Frontal cortex (tissue), 4 donors: ENCODE measurements around the gene CCDC85C. TPM values are rescaled to one million over a fixed set of nuclear protein-coding genes. Genes with fewer than 3 reads are reported as not detected.
A peak's percentile ranks its signal among the peaks of the same experiment; 100 is the strongest.

Source experiments
- DNase-seq, 2 donors: peaks; one replicate each; pipeline ENCODE4 v3.0.0; 2012; ENCODE audit warnings: low spot score in 2 of 2
- FAIRE-seq: peaks from 2 replicates; lab custom pipeline; 2012; peaks lifted over from hg19 to GRCh38; lab: Jason Lieb, UNC
- total RNA-seq: library from RNA; depleted of rRNA; stranded (reverse); fragments of >200 nt; gene quantifications from one replicate; pipeline ENCODE4 v1.2.3, GENCODE V29; 2014
- donor health status: control.
- donor health status: control.
- donor health status: control.

Gene CCDC85C
- total RNA-seq, 1 donor from 2014 or later, result 9.8 TPM

GRCh38 chr14:99609245-99610170 is 5.5 kb upstream of the CCDC85C start:
- no peak for FAIRE-seq
- no peak for DNase-seq

GRCh38 chr14:99608591-99608990 is 4.6 kb upstream of the CCDC85C start:
- no peak for FAIRE-seq
- DNase-seq, result no peak

DNA sequence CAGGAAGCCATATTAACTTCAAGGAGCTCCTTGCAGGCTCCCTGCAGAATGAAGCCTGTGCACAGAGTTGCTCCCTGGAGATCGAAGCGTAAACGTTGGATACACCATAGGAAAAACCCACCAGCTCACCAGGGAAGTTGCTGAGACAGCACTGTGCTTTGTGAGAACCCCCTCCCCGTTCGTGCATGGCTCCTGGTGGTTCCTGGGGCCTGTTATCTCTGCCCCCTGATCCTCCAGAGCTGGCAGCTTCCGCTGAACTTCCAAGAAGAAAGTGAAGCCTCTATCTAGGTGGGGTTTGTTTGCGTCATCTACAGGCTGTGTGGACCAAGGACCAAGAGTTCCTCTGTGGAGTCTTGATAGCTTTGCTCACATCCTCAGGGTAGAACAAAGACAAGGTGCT is 2.4 kb upstream of the CCDC85C start:
- FAIRE-seq (no peak), DNase-seq (no peak)

DNA sequence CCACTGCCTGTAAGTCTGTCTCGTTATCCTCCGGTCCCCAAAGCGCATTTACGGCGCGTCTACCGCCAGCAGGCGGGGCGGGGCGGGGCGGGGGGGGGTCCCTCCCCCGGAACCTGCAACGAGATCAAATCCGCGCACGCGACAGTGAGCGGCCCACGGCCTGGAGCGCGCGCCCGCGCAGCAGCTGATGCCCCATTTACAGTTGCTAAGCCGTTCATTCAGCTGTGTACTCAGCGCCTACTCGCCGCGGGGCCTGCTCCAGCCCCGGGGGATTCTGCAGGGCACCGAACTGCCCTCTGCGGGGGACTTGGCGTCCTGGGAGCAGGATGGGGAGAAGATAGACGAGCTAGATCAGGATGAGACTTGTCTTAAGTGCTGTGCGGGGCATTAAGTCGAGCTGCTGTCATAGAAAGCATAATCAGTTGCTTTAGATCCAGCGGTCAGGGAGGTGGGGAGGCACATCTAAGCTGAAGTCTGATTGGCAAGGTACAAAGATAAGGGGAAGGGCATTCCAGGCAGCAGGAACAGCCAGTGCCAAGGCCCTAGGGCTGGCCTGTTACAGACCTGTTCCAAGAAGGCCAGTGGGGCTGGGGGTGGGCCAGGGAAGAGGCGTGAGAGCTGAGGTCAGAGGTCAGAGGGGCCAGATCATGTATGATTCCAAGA is 1.4 kb upstream of the CCDC85C start:
- DNase-seq (peak; percentile 64 to 74), FAIRE-seq (no peak)

DNA sequence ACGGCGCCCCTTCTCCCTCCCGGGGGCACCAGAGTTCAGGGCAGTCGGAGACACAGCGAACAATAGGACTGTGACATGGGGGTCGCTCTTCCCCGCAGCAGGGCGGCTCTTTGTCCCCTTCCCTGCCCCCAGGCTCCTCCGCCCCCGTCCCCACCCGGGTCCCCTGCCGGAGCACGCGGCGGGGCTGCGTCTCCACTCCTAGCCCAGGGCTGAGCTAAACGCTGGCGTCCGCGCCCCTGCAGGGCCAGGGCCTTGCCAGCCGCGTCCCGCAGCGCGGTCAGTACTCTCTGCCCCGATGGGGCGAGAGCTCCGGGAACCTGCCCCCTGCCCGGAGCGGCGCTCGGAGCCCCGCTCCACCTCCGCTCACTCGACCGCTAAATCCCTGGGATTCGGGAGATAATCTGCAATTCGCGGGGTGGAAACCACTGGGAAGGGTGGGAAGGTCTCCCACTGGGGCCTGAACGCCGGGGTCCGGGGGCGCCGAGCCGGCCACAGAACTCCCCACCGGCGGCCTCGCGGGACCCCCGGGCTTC is 825 bp upstream of the CCDC85C start:
- no peak for FAIRE-seq
- peak; percentile 50 to 59 for DNase-seq

- DNase-seq (peak; percentile 100), FAIRE-seq (no peak)
These were observed 315 bp upstream of the CCDC85C start for GRCh38 chr14:99604278-99604765.

- FAIRE-seq, result no peak
- DNase-seq, result no peak
These were observed 1.1 kb downstream of the CCDC85C start for GRCh38 chr14:99602788-99603415.

- FAIRE-seq (no peak), DNase-seq (no peak)
These were observed 1.8 kb downstream of the CCDC85C start for GRCh38 chr14:99602054-99602787.

DNA sequence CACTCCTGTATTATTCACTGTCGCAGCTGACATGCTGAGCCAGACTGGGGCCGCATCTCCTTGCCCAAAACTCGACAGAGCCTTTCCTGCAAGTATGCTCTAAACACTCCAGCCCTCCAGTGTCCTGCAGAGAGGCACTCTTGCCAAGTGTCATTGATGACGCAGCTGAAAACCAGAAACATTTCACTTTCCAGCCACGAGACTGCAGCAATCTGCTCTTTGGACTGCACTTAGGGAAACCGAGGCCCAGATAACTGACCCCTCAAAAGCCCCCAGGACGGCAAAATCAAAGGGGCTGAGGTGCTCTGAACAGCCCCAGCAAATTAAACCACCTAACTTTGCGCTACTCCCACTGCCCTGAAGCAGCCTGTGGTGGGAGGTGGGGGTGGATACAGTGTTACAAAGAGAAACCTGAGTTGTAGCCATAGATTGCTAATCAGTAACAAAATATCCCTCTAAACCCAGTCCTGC is 2.6 kb downstream of the CCDC85C start:
- DNase-seq (no peak), FAIRE-seq (no peak)

DNA sequence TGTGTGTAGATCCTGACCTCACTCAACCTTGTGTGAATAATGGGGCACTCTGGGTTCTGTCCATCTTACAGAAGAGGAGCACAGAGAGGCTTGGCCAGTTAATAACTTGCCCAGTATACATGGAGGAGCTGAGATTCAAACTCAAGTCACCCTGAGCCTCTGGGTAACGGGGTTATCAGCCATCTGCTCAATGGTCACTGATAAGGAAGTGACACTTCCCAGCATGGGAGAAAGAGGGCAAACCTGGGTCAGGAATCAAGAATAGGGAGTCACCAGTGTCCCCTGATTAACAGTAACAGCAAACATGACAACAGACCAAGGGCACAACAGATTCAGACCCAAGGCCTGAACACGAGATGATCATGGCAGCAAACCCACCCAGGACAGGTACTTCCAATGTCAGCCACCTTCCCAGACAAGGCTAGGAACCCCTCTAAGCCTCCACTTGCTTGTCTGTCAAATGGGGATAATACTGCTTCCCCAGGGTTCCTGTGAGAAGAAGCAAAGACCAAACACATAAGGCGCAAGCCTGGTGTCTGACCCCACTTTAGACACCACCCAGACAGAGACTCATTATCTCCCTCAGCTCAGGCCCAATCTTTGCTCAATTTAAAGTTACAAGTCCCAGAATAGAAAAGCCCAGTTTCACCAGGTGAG is 3.6 kb downstream of the CCDC85C start:
- no peak for DNase-seq
- FAIRE-seq, result no peak

- FAIRE-seq, result no peak
- no peak for DNase-seq
These were observed 4.6 kb downstream of the CCDC85C start for GRCh38 chr14:99599393-99599792.

- DNase-seq (no peak), FAIRE-seq (no peak)
These were observed 5.2 kb downstream of the CCDC85C start for GRCh38 chr14:99598774-99599173.

DNA sequence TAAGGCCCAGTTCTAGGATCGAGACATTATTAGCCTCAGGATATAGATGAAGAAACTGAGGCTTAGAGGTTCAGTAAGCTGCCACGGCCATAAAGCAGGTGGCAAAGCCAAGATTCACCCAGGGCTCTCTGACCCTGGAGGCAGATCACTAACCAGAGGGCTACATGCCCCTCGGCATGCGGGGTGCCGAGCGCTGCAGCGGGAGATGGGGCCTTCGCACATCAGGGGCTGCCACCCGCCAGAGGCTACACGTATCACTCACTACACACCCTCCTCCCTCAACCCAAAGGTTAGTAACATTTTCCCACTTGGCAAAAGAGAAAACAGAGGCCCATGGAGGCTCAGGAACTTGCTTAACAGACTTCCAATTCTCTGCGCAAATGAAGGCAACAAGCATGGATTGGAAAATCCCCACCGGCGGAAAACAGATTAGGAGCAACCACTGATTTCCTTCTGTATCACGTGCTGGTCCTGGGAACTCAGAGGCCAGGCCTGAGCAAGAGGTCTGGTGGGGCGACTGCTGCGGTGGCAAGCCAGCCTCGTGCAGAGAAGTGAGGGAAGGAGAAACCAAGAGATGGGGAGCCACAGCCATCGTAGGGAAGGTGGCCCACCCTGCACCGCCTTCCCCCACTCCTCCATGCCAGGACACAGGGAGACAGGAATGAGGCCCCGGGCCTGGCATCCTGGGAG is 6.0 kb downstream of the CCDC85C start:
- DNase-seq (no peak), FAIRE-seq (no peak)

DNA sequence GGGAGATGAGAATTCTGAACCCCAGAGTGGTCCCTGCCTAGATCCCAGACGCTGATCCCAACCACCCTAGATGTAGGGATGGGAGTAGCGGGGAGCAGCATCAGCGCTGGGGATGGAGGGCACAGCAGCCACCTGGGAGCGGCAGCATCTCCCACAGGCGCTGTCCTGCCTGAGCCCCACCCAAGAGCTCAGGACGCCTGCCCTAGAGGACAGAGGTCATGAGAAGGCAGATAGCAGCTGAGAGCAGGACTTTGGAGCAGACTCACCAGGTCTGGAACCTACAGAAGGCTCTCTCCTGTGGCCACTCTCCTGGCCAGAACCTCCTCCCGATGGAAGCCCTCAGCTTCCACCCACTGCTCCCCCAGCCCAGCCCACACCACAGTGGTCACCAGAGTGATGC is 7.2 kb downstream of the CCDC85C start:
- no peak for DNase-seq
- no peak for FAIRE-seq

- DNase-seq (no peak), FAIRE-seq (no peak)
These were observed 7.9 kb downstream of the CCDC85C start for GRCh38 chr14:99596071-99596627.

- FAIRE-seq (no peak), DNase-seq (no peak)
These were observed 8.5 kb downstream of the CCDC85C start for GRCh38 chr14:99595524-99595923.

DNA sequence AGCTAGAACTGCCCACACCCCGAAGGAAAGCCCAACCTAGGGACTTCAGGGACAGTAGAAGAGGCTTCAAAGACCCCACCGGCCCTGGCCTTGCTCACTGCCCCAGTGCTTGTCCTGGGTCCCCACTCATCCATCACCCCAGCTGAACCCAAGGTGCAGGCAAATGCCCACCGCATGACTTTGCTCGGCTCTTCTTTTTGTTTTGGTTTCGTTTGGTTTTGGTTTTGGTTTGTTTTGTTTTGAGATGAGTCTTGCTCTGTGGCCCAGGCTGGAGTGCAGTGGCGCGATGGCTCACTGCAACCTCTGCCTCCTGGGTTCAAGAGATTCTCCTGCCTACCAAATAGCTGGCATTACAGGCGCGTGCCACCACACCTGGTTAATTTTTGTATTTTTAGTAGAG is 9.0 kb downstream of the CCDC85C start:
- no peak for FAIRE-seq
- no peak for DNase-seq
